GM23248 (cell line): ENCODE data around the gene PSME3IP1. TPM values are rescaled to one million over a fixed set of nuclear protein-coding genes. Genes with fewer than 3 reads are reported as not detected.
"Not testable (repeated sequence)": the region's sequence is repeated elsewhere in the genome, so short reads cannot be mapped to it uniquely, and the experiment has no call there.

Experiments
- DNase-seq: peaks from one replicate; pipeline ENCODE4 v3.0.0-alpha.2; 2015
- H2AFZ ChIP-seq: fragments of 200-600 bp; sonication (generic); 2 replicates; pipeline ENCODE4 v1.6.1; 2016; ENCODE audit warnings: antibody characterized with exemption
- H3F3A ChIP-seq: fragments of 200-600 bp; sonication (generic); 2 replicates; pipeline ENCODE4 v1.6.1; 2016; ENCODE audit warnings: mild to moderate bottlenecking, antibody characterized with exemption, mixed run types; ENCODE audit not compliant: insufficient read depth
- H3K27ac ChIP-seq: fragments of 200-600 bp; sonication (generic); 2 replicates; pipeline ENCODE4 v1.5.1; 2016; ENCODE audit warnings: mild to moderate bottlenecking
- H3K27me3 ChIP-seq: fragments of 200-600 bp; sonication (generic); replicated peaks from 2 replicates; pipeline ENCODE4 v1.6.1; 2016; ENCODE audit warnings: mild to moderate bottlenecking; ENCODE audit not compliant: insufficient read depth
- H3K36me3 ChIP-seq: fragments of 200-600 bp; sonication (generic); 2 replicates; pipeline ENCODE4 v1.6.1; 2016; ENCODE audit warnings: low read depth, mild to moderate bottlenecking
- H3K4me1 ChIP-seq: fragments of 200-600 bp; sonication (generic); 2 replicates; pipeline ENCODE4 v1.6.1; 2016; ENCODE audit warnings: mild to moderate bottlenecking; ENCODE audit not compliant: insufficient read depth
- H3K4me2 ChIP-seq: fragments of 200-600 bp; sonication (generic); one replicate; pipeline ENCODE4 v1.6.1; 2016; ENCODE audit warnings: mild to moderate bottlenecking; ENCODE audit not compliant: unreplicated experiment
- H3K4me3 ChIP-seq: fragments of 200-600 bp; sonication (generic); 2 replicates; pipeline ENCODE4 v1.5.1; 2016; ENCODE audit warnings: mild to moderate bottlenecking
- H3K79me2 ChIP-seq: fragments of 200-600 bp; sonication (generic); 2 replicates; pipeline ENCODE4 v1.6.1; 2016; ENCODE audit warnings: mild to moderate bottlenecking; ENCODE audit not compliant: insufficient read depth
- H3K9ac ChIP-seq: fragments of 200-600 bp; sonication (generic); 2 replicates; pipeline ENCODE4 v1.6.1; 2016; ENCODE audit warnings: mild to moderate bottlenecking
- H3K9me2 ChIP-seq: fragments of 200-600 bp; sonication (generic); 2 replicates; pipeline ENCODE4 v1.6.1; 2016; ENCODE audit warnings: mixed run types, mild to moderate bottlenecking, moderate library complexity; ENCODE audit not compliant: insufficient read depth
- H3K9me3 ChIP-seq: fragments of 200-600 bp; sonication (generic); one replicate; pipeline ENCODE4 v1.6.1; 2017; ENCODE audit warnings: low read depth
- H4K20me1 ChIP-seq: fragments of 200-600 bp; sonication (generic); 2 replicates; pipeline ENCODE4 v1.6.0; 2016; ENCODE audit not compliant: insufficient read depth
- EZH2 ChIP-seq: fragments of 200-600 bp; sonication (generic); IDR thresholded peaks from 2 replicates; pipeline ENCODE4 v1.6.1; 2018; ENCODE audit warnings: antibody characterized with exemption, mild to moderate bottlenecking; ENCODE audit not compliant: insufficient read depth, poor library complexity, severe bottlenecking
- EZH2phosphoT487 ChIP-seq: fragments of 200-600 bp; sonication (generic); IDR thresholded peaks from 2 replicates; pipeline ENCODE4 v1.6.1; 2018; ENCODE audit warnings: antibody characterized with exemption, moderate library complexity, mild to moderate bottlenecking, low read depth; ENCODE audit not compliant: insufficient read depth
- WGBS, 2 experiments: methylation state at CpG; one replicate each; pipeline ENCODE4 v1.1.6; 2015 to 2017; ENCODE audit warnings: low lambda C conversion rate in 2 of 2, low coverage in 1 of 2; ENCODE audit errors: missing lambda C conversion rate in 2 of 2; 5-methylcytosine and 5-hydroxymethylcytosine counted together
- in situ Hi-C: fragments of 300-500 bp; cut with MboI; formaldehyde crosslinking; loops from 2 replicates; pipeline ENCODE4 v1.15.0; 2020
- polyA plus RNA-seq: library from polyadenylated mRNA; unstranded; fragments of >200 nt; fragmentation: Nextera tagmentation; extraction: Ambion mirVana; gene quantifications from 2 replicates; pipeline ENCODE4 v1.2.1, GENCODE V29; 2016
- total RNA-seq: library from RNA; depleted of rRNA; stranded (reverse); fragments of >200 nt; shearing (Covaris generic); gene quantifications from 2 replicates; pipeline ENCODE4 v1.2.3, GENCODE V29; 2014

Gene PSME3IP1
- total and polyA plus RNA-seq, 2 experiments from 2014 or later: 42.2 to 58.9 TPM

GRCh38 chr16:57202095-57202886 is 16.5 kb upstream of the PSME3IP1 start:
- Histone ChIP-seq H3K36me3 (peaks cover 17% of the 10 kb centered on the region), H3K27ac (no peak overlapping the region), H3K9me3 (no peaks in the 10 kb centered on the region), H3K4me1 (peaks cover 11% of the 10 kb centered on the region), H3K4me2 (no peak overlapping the region), H3K79me2 (peaks cover 82% of the 10 kb centered on the region), H3F3A (peaks cover 11% of the 10 kb centered on the region; the same call in 1 of the 2 replicates), H3K27me3 (no peaks in the 10 kb centered on the region), H3K4me3 (no peak overlapping the region), H4K20me1 (no peaks in the 10 kb centered on the region), H2AFZ (no peak overlapping the region), H3K9ac (no peak overlapping the region), H3K9me2 (no peaks in the 10 kb centered on the region)
- WGBS, 2 experiments: 83 to 86% methylated on average over 7 of the region's 7 CpGs
- in situ Hi-C loops: no loop called here
- no peak for DNase-seq
- no peak for TF ChIP-seq EZH2
- TF ChIP-seq EZH2phosphoT487: no peak

GRCh38 chr16:57200926-57201325 is 15.1 kb upstream of the PSME3IP1 start:
- Histone ChIP-seq H3F3A (peaks cover 11% of the 10 kb centered on the region; the same call in 1 of the 2 replicates), H3K79me2 (peaks cover 82% of the 10 kb centered on the region), H3K36me3 (peaks cover 13% of the 10 kb centered on the region), H3K4me1 (peaks cover 24% of the 10 kb centered on the region)
- H3K4me3 ChIP-seq, H3K27ac ChIP-seq, H3K27me3 ChIP-seq, H4K20me1 ChIP-seq, H3K9me2 ChIP-seq, H2AFZ ChIP-seq, H3K9me3 ChIP-seq, H3K4me2 ChIP-seq, H3K9ac ChIP-seq, DNase-seq, in situ Hi-C loops: not testable (repeated sequence)
- 84% methylated on average over 21 of the region's 27 CpGs; no CpG with 5 or more reads in 1 of the 2 experiments for WGBS, 2 experiments

- Histone ChIP-seq H3K79me2 (peaks cover 82% of the 10 kb centered on the region), H3F3A (peaks cover 11% of the 10 kb centered on the region; the same call in 1 of the 2 replicates), H3K4me1 (peaks cover 26% of the 10 kb centered on the region)
- H3K4me2 ChIP-seq, H2AFZ ChIP-seq, in situ Hi-C loops, H3K9me3 ChIP-seq, H3K9me2 ChIP-seq, H3K27ac ChIP-seq, DNase-seq, H4K20me1 ChIP-seq, H3K4me3 ChIP-seq, H3K27me3 ChIP-seq, H3K9ac ChIP-seq, H3K36me3 ChIP-seq: not testable (repeated sequence)
- WGBS, 2 experiments: 80 to 90% methylated on average over 2 to 11 of the region's 24 CpGs
Measured at GRCh38 chr16:57200321-57200720, 14.5 kb upstream of the PSME3IP1 start.

- Histone ChIP-seq H3K9ac (0 out of 2 replicates have a peak overlapping the region, but pooled peaks have one; percentile 1), H3K4me3 (no peak overlapping the region), H3K79me2 (peaks cover 76% of the 10 kb centered on the region), H3K36me3 (no peaks in the 10 kb centered on the region), H2AFZ (no peak overlapping the region), H3F3A (peaks cover 31% of the 10 kb centered on the region), H4K20me1 (no peaks in the 10 kb centered on the region), H3K9me3 (no peaks in the 10 kb centered on the region), H3K27ac (0 out of 2 replicates have a peak overlapping the region, but pooled peaks have one; percentile 1), H3K9me2 (no peaks in the 10 kb centered on the region), H3K4me2 (peak overlapping the region; percentile 19), H3K4me1 (peaks cover 51% of the 10 kb centered on the region), H3K27me3 (no peaks in the 10 kb centered on the region)
- no peak for DNase-seq
- WGBS, 2 experiments: 66 to 71% methylated on average over 3 of the region's 3 CpGs
- TF ChIP-seq EZH2: no peak
- TF ChIP-seq EZH2phosphoT487: no peak
- in situ Hi-C loops: no loop called here
Measured at GRCh38 chr16:57196753-57197152, 10.9 kb upstream of the PSME3IP1 start.

- peak overlapping the region; percentile 19 for H3K4me2 ChIP-seq
- 53 to 59% methylated on average over 4 of the region's 4 CpGs for WGBS, 2 experiments
Measured at GRCh38 chr16:57196286-57196685, 10.4 kb upstream of the PSME3IP1 start.

More at GRCh38 chr16:57196286-57196685, 10.4 kb upstream of the PSME3IP1 start:
- no peak overlapping the region for H3K9ac ChIP-seq
- in situ Hi-C loops: no loop called here
- H3K9me3 ChIP-seq: no peaks in the 10 kb centered on the region
- no peak for TF ChIP-seq EZH2
- no peak for TF ChIP-seq EZH2phosphoT487
- H2AFZ ChIP-seq: no peak overlapping the region
- H3K27me3 ChIP-seq: no peaks in the 10 kb centered on the region
- peaks cover 56% of the 10 kb centered on the region for H3K4me1 ChIP-seq
- H3F3A ChIP-seq: peaks cover 34% of the 10 kb centered on the region
- H3K9me2 ChIP-seq: no peaks in the 10 kb centered on the region
- no peaks in the 10 kb centered on the region for H4K20me1 ChIP-seq
- no peaks in the 10 kb centered on the region for H3K36me3 ChIP-seq
- peaks cover 78% of the 10 kb centered on the region for H3K79me2 ChIP-seq
- no peak overlapping the region for H3K27ac ChIP-seq
- DNase-seq: no peak
- H3K4me3 ChIP-seq: no peak overlapping the region
